ENCODE data around the gene NUCKS1.

- TF ChIP-seq CTCF (IDR thresholded peaks at IDR 0.05; ENCODE audit: poor library complexity, severe bottlenecking) (no peak), POLR2AphosphoS5 (IDR thresholded peaks at IDR 0.05) (no peak)
Observed at GRCh38 chr1:205792481-205792881, 42.5 kb upstream of the NUCKS1 start.

Data from neural cell (in vitro differentiated cells).